Astrocyte of the cerebellum (primary cell): Measurements from ENCODE around the gene KMT2C.

Source experiments
- DNase-seq: peaks from one replicate; pipeline ENCODE4 v3.0.0-alpha.2; 2011; ENCODE audit warnings: low read depth
- H3K4me3 ChIP-seq: 2 replicates; pipeline ENCODE4 v1.5.1; 2011; ENCODE audit warnings: mild to moderate bottlenecking, low read depth, low read length, moderate library complexity
- CTCF ChIP-seq: IDR thresholded peaks from 2 replicates; pipeline ENCODE4 v1.5.1; 2012; ENCODE audit warnings: low read length, low read depth, moderate library complexity, mild to moderate bottlenecking; ENCODE audit errors: missing control alignments
- in situ Hi-C: cut with HindIII; loops from 2 replicates; pipeline ENCODE4 v1.10.0; 2017; ENCODE audit warnings: low sequenced_read_pairs

KMT2C gene

GRCh38 chr7:152140560-152140959 lies 295.2 kb downstream of the KMT2C start:
- in situ Hi-C loops: no loop called here
- no peak for DNase-seq
- no peak overlapping the region for H3K4me3 ChIP-seq
- no peak for TF ChIP-seq CTCF

GRCh38 chr7:152140067-152140466 lies 295.7 kb downstream of the KMT2C start:
- DNase-seq: no peak
- no peak overlapping the region for H3K4me3 ChIP-seq
- in situ Hi-C loops: no loop called here
- no peak for TF ChIP-seq CTCF

DNA sequence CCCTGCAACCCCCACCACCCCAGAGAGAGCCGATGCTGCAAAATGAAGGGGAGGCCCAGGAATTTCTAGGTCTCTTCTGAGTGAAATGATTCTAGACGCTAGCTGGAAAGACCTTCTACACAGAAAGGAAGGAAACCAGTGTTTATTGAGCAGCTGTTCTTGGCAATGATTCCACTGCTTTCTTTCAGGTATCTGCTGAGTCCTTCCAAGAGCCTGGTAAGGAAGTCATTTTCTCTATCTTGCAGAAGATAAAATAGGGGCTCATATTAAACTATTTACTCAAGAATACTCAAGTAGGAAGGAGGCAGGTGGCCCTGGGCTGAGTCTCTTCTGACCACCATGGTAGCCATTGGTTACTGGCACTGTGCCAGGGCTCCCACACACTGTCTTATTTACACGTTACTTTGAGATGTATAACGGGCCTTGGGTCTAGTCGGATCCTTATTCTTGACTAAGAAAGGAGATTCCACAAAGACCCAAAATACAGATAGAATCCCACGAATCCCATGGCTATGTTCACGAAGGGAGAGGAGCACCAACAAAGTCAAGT lies 298.3 kb downstream of the KMT2C start:
- DNase-seq: no peak
- in situ Hi-C loops: loop anchor here (10.0 kb wide), 1 partner anchor 57 kb away; no protein-coding TSS in a partner anchor
- TF ChIP-seq CTCF: no peak
- H3K4me3 ChIP-seq: no peak overlapping the region

GRCh38 chr7:152136686-152137085 lies 299.1 kb downstream of the KMT2C start:
- H3K4me3 ChIP-seq: no peak overlapping the region
- TF ChIP-seq CTCF: no peak
- DNase-seq: no peak
- in situ Hi-C loops: loop anchor here (10.0 kb wide), 1 partner anchor 58 kb away; no protein-coding TSS in a partner anchor

GRCh38 chr7:152133804-152134203 lies 302.0 kb downstream of the KMT2C start:
- no peak overlapping the region for H3K4me3 ChIP-seq
- DNase-seq: no peak
- no peak for TF ChIP-seq CTCF
- in situ Hi-C loops: loop anchor here (5.0 to 10.0 kb wide), 2 partner anchors 57 to 61 kb away; no protein-coding TSS in a partner anchor

DNA sequence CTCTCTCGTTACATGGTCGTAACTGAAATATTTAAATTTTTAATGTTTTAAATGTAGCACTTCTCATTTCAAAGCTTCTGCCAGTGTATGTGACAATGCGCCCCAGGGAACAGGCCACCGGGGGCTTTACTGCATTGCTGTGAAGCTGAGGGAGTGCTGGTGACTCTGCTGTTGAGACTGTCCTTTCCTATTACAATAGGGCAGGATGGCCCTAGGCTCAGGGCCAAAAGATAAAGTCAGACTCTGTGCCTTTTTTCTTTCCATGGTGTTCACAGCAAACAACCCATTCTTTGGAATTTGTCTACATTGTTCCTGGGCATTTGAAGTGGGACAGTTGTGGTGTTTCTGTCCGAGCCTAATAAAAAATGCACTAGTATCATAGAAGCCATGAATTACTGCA lies 303.0 kb downstream of the KMT2C start:
- H3K4me3 ChIP-seq: no peak overlapping the region
- no peak for DNase-seq
- in situ Hi-C loops: loop anchor here (5.0 to 10.0 kb wide), 2 partner anchors 56 to 62 kb away; no protein-coding TSS in a partner anchor
- no peak for TF ChIP-seq CTCF

DNA sequence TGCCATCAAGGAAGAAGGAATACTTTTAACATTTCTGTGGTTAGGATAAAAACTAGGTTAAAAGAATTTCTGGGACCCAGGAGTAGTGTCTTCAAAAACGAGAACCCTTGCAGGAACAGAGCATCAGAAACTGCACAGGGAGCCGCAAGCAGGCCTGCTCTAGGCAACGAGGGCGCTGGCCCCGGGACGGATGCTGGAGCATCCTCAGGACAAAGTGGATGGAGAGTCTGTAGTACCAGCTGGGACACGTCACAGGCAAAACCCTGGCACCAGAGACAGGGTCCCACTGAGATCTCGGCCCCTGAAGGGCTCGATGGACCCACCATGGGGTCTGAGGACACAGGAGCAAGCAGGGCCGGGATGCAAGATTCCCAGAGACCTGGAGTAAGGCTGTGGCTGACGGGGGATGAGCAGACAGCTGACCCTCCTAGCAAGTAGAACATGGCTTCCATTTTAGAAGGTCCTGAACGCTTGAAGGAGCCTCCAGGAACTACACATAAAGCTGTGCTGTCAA lies 303.8 kb downstream of the KMT2C start:
- no peak for TF ChIP-seq CTCF
- H3K4me3 ChIP-seq: no peak overlapping the region
- in situ Hi-C loops: loop anchor here (5.0 to 10.0 kb wide), 2 partner anchors 55 to 63 kb away; no protein-coding TSS in a partner anchor
- no peak for DNase-seq
